WTC11 (cell line): ENCODE results near the gene GPR135. TPM values are rescaled to one million over a fixed set of nuclear protein-coding genes. Genes with fewer than 3 reads are reported as not detected.
A peak's percentile ranks its signal among the peaks of the same experiment; 100 is the strongest.

Experiments used
- ATAC-seq: fragments of 200-7000 bp; cut with Tn5 transposase; 2 replicates; pipeline ENCODE4 v1.10.0; 2021; ENCODE audit warnings: mild to moderate bottlenecking, moderate library complexity
- CTCF ChIA-PET: fragments of 300-600 bp; sonication (Branson Sonifier 250); formaldehyde crosslinking; loops from one replicate; lab custom pipeline; 2021; ENCODE audit warnings: antibody characterized with exemption; lab: Charles Lee
- POLR2A ChIA-PET: fragments of 350-600 bp; sonication (Branson Sonifier 250); formaldehyde crosslinking; loops from one replicate; lab custom pipeline; 2021; ENCODE audit warnings: antibody characterized with exemption; lab: Charles Lee
- DNase-seq: peaks from one replicate; pipeline ENCODE4 v3.0.0; 2021; ENCODE audit warnings: low spot score
- H3K27ac Mint-ChIP-seq: 2 replicates; pipeline ENCODE4 v1.8.0; 2021; ENCODE audit warnings: mixed read lengths
- H3K27me3 Mint-ChIP-seq: 2 replicates; pipeline ENCODE4 v1.8.0; 2021; ENCODE audit warnings: low read depth, mild to moderate bottlenecking, moderate library complexity, mixed read lengths
- H3K36me3 Mint-ChIP-seq: 2 replicates; pipeline ENCODE4 v1.8.0; 2021; ENCODE audit warnings: mixed read lengths
- H3K4me1 Mint-ChIP-seq: 2 replicates; pipeline ENCODE4 v1.8.0; 2022; ENCODE audit warnings: mixed read lengths
- H3K4me3 Mint-ChIP-seq: 2 replicates; pipeline ENCODE4 v1.8.0; 2021; ENCODE audit warnings: mild to moderate bottlenecking, moderate library complexity, mixed read lengths
- H3K9me3 Mint-ChIP-seq: 2 replicates; pipeline ENCODE4 v1.8.0; 2021; ENCODE audit warnings: mixed read lengths
- ATF1 ChIP-seq: sonication (generic); formaldehyde crosslinking; IDR thresholded peaks from 2 replicates; pipeline ENCODE4 v1.8.1; 2023; ENCODE audit warnings: mild to moderate bottlenecking, moderate library complexity, missing genetic modification reagents
- CBFB ChIP-seq: sonication (generic); formaldehyde crosslinking; IDR thresholded peaks from 2 replicates; pipeline ENCODE4 v1.8.1; 2022; ENCODE audit warnings: mild to moderate bottlenecking, low read depth, missing genetic modification reagents
- ELF4 ChIP-seq: sonication (generic); formaldehyde crosslinking; IDR thresholded peaks from 2 replicates; pipeline ENCODE4 v1.8.1; 2022; ENCODE audit warnings: low read depth, mild to moderate bottlenecking, moderate library complexity, missing genetic modification reagents
- EMX1 ChIP-seq: fragments of 250-450 bp; sonication (Bioruptor Pico); IDR thresholded peaks from 2 replicates; pipeline ENCODE4 v1.8.0; 2021; ENCODE audit warnings: mild to moderate bottlenecking
- ESRRA ChIP-seq: sonication (generic); formaldehyde crosslinking; IDR thresholded peaks from 2 replicates; pipeline ENCODE4 v1.8.1; 2022; ENCODE audit warnings: mild to moderate bottlenecking, missing genetic modification reagents, borderline replicate concordance
- ETV6 ChIP-seq: sonication (generic); formaldehyde crosslinking; IDR thresholded peaks from 2 replicates; pipeline ENCODE4 v1.8.1; 2022; ENCODE audit warnings: mild to moderate bottlenecking, missing genetic modification reagents
- KAT7 ChIP-seq: sonication (generic); formaldehyde crosslinking; IDR thresholded peaks from 2 replicates; pipeline ENCODE4 v1.8.1; 2023; ENCODE audit warnings: missing genetic modification reagents, mild to moderate bottlenecking, borderline replicate concordance
- NR1H2 ChIP-seq: sonication (generic); formaldehyde crosslinking; IDR thresholded peaks from 2 replicates; pipeline ENCODE4 v1.9.0; 2021; ENCODE audit warnings: mild to moderate bottlenecking, moderate library complexity, missing genetic modification reagents
- NR3C1 ChIP-seq: sonication (generic); formaldehyde crosslinking; conservative IDR thresholded peaks from 2 replicates; pipeline ENCODE4 v1.8.1; 2023; ENCODE audit warnings: low read depth, mild to moderate bottlenecking, missing genetic modification reagents
- RELA ChIP-seq: sonication (generic); formaldehyde crosslinking; IDR thresholded peaks from 2 replicates; pipeline ENCODE4 v1.8.1; 2022; ENCODE audit warnings: missing genetic modification reagents, mild to moderate bottlenecking, borderline replicate concordance
- RORB ChIP-seq: fragments of 250-450 bp; sonication (Bioruptor Pico); IDR thresholded peaks from 2 replicates; pipeline ENCODE4 v1.9.0; 2021; ENCODE audit warnings: mild to moderate bottlenecking
- SMAD4 ChIP-seq: sonication (generic); formaldehyde crosslinking; IDR thresholded peaks from 2 replicates; pipeline ENCODE4 v1.8.0; 2022; ENCODE audit warnings: mild to moderate bottlenecking, missing genetic modification reagents
- SOX15 ChIP-seq: fragments of 250-450 bp; sonication (Bioruptor Pico); IDR thresholded peaks from 2 replicates; pipeline ENCODE4 v1.9.0; 2021; ENCODE audit warnings: mild to moderate bottlenecking
- TCF7 ChIP-seq: sonication (generic); formaldehyde crosslinking; IDR thresholded peaks from 2 replicates; pipeline ENCODE4 v1.8.0; 2022; ENCODE audit warnings: mild to moderate bottlenecking, low read depth, missing genetic modification reagents, moderate library complexity
- TEAD4 ChIP-seq: sonication (generic); formaldehyde crosslinking; IDR thresholded peaks from 2 replicates; pipeline ENCODE4 v1.8.0; 2022; ENCODE audit warnings: mild to moderate bottlenecking, missing genetic modification reagents
- ZNF121 ChIP-seq: sonication (generic); formaldehyde crosslinking; IDR thresholded peaks from 2 replicates; pipeline ENCODE4 v1.8.0; 2023; ENCODE audit warnings: missing genetic modification reagents
- ZNF232 ChIP-seq: sonication (generic); formaldehyde crosslinking; IDR thresholded peaks from 2 replicates; pipeline ENCODE4 v1.8.0; 2022; ENCODE audit warnings: mild to moderate bottlenecking, missing genetic modification reagents
- ZNF317 ChIP-seq: sonication (generic); formaldehyde crosslinking; IDR thresholded peaks from 2 replicates; pipeline ENCODE4 v1.8.1; 2023; ENCODE audit warnings: low read depth, mild to moderate bottlenecking, moderate library complexity, missing genetic modification reagents, borderline replicate concordance
- ZNF416 ChIP-seq: fragments of 250-450 bp; sonication (Bioruptor Pico); IDR thresholded peaks from 2 replicates; pipeline ENCODE4 v1.9.0; 2021; ENCODE audit warnings: mild to moderate bottlenecking, inconsistent platforms
- ZNF423 ChIP-seq: fragments of 250-450 bp; sonication (Bioruptor Pico); IDR thresholded peaks from 2 replicates; pipeline ENCODE4 v2.1.2; 2022; ENCODE audit warnings: mild to moderate bottlenecking, moderate library complexity
- total RNA-seq: library from RNA; stranded (reverse); gene quantifications from 3 replicates; pipeline ENCODE4 v1.2.3, GENCODE V29; 2021
- TF ChIP-seq, protein P1 (sequence below): sonication (generic); formaldehyde crosslinking; IDR thresholded peaks from 2 replicates; pipeline ENCODE4 v1.8.1; 2022; ENCODE audit warnings: mild to moderate bottlenecking, moderate library complexity, missing genetic modification reagents
- TF ChIP-seq, protein P2 (sequence below): sonication (generic); formaldehyde crosslinking; IDR thresholded peaks from 2 replicates; pipeline ENCODE4 v1.8.1; 2023; ENCODE audit warnings: mild to moderate bottlenecking, missing genetic modification reagents
- TF ChIP-seq, protein P3 (sequence below): sonication (generic); formaldehyde crosslinking; IDR thresholded peaks from 2 replicates; pipeline ENCODE4 v1.8.1; 2023; ENCODE audit warnings: mild to moderate bottlenecking, missing genetic modification reagents, moderate library complexity
- TF ChIP-seq, protein P4 (sequence below): fragments of 250-450 bp; sonication (Bioruptor Pico); IDR thresholded peaks from 2 replicates; pipeline ENCODE4 v1.9.0; 2021; ENCODE audit warnings: mild to moderate bottlenecking
- TF ChIP-seq, protein P5 (sequence below): fragments of 250-450 bp; sonication (Bioruptor Pico); IDR thresholded peaks from 2 replicates; pipeline ENCODE4 v1.9.0; 2021; ENCODE audit warnings: mild to moderate bottlenecking

Gene GPR135
- total RNA-seq, 1 experiment from 2014 or later, result 1.7 TPM

DNA sequence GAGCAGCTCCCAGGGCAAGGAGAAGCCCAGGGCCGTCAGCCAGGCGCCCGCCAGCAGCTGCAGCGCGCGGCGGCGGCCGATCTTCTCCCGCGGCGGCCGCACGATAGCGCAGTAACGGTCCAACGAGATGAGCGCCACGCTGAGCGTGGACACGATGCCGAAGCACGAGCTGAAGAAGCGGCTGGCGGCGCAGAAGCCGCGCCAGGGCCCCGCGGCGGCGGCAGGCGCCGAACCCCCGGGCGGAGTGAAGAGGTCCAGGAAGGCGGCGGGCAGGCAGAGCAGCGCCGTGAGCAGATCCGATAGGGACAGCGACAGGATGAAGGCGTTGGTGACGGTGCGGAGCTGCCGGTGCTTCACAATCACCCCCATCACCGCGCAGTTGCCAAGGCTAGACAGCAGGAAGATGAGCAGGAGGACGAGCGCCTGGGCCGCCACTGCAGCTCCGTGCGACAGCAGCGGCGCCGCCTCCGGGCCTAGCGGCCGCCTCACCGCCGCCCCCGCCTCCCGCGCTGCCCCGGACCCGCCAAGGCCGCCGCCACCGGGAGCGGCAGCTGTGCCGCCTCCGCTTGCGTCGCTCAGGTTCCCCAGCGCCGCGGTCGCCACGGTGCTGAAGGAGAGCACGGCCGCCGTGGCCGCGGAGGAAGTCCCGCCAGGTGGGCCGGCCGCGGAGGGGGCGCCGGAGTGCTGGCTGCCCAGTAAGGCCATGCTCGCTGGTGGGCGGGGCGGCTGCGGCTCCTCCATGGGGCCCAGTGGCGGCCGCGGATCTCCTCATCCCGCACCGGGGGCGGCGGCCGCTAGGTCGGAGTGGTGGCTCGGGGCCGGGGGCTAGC, 479 bp downstream of the GPR135 start:
- peak; percentile 64 for ATAC-seq
- Mint-ChIP-seq H3K27ac (no peak overlapping the region), H3K4me3 (peak overlapping the region; percentile 83), H3K36me3 (no peaks in the 10 kb centered on the region), H3K9me3 (no peaks in the 10 kb centered on the region), H3K4me1 (peaks cover 14% of the 10 kb centered on the region), H3K27me3 (peaks cover 22% of the 10 kb centered on the region)
- peak; percentile 68 for DNase-seq
- TF ChIP-seq ATF1 (CRISPR knock-in tag) (no peak), ESRRA (CRISPR knock-in tag) (0 out of 2 replicates have a peak, but pooled peaks have one; percentile 36), TEAD4 (no peak), ETV6 (CRISPR knock-in tag) (no peak), RORB (no peak), CBFB (CRISPR knock-in tag) (0 out of 2 replicates have a peak, but pooled peaks have one; percentile 39), ELF4 (CRISPR knock-in tag) (no peak), EMX1 (CRISPR knock-in tag) (no peak), NR3C1 (peak; percentile 41; the same call in 1 of the 2 replicates)
- TF ChIP-seq, protein P1, sequence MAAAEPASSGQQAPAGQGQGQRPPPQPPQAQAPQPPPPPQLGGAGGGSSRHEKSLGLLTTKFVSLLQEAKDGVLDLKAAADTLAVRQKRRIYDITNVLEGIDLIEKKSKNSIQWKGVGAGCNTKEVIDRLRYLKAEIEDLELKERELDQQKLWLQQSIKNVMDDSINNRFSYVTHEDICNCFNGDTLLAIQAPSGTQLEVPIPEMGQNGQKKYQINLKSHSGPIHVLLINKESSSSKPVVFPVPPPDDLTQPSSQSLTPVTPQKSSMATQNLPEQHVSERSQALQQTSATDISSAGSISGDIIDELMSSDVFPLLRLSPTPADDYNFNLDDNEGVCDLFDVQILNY, result 0 out of 2 replicates have a peak, but pooled peaks have one; percentile 19
- ChIA-PET POLR2A (interaction anchor here (0.6 to 2.2 kb wide), 3 partner anchors 18 to 714 kb away, joined by 3 to 13 read pairs (median 3); partner anchors contain the start of genes JKAMP and L3HYPDH), CTCF (interaction anchor here (1.0 to 3.4 kb wide), 4 partner anchors 19 to 180 kb away, joined by 3 to 14 read pairs (median 10); partner anchors contain the start of genes CCDC175, JKAMP and L3HYPDH)

DNA sequence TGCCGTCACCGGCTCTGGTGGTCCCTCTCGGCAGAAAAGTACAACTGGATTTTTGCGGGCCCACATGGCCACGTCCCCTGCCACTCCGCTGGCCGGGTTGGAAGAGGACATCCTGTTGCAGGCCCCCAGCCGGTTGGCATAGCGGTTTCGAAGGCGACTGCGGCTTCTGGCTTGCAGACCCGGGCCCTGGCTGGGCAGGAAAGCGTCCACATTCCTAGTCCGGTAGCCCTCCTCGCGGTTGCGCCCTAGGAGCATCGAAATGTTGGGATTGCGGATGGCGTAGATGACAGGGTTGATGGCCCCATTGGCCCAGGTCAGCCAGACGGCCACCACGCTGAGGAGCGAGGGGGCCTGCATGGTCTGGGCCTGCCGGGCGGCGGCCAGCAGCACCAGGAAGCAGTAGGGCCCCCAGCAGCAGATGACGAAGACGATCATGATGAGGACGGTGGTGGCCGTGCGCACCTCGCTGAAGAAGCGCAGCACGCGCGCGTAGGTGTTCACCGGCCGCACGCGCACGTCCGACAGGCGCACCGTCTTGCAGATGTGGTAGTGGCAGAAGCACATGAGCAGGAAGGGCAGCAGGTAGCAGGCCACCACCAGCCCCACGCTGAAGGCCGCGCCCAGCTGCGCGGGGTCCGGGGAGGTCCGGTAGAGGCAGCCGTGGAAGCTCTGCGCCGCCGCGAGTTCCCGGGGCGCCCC, 1.2 kb downstream of the GPR135 start:
- Mint-ChIP-seq H3K4me3 (peak overlapping the region; percentile 83), H3K27me3 (peaks cover 22% of the 10 kb centered on the region), H3K4me1 (peaks cover 14% of the 10 kb centered on the region), H3K27ac (no peak overlapping the region), H3K36me3 (no peaks in the 10 kb centered on the region), H3K9me3 (no peaks in the 10 kb centered on the region)
- DNase-seq (peak; percentile 24), ATAC-seq (peak; percentile 40)
- POLR2A ChIA-PET, result interaction anchor here (0.9 to 2.2 kb wide), 2 partner anchors 18 to 20 kb away, joined by 3 to 13 read pairs; partner anchors contain the start of genes JKAMP and L3HYPDH
- CTCF ChIA-PET, result interaction anchor here (1.8 to 3.4 kb wide), 3 partner anchors 20 to 113 kb away, joined by 7 to 14 read pairs (median 13); partner anchors contain the start of genes CCDC175, JKAMP and L3HYPDH
- no peak for TF ChIP-seq ZNF416 (CRISPR knock-in tag)
- no peak for TF ChIP-seq ZNF423 (CRISPR knock-in tag)
- TF ChIP-seq KAT7 (CRISPR knock-in tag), result no peak
- no peak for TF ChIP-seq ESRRA (CRISPR knock-in tag)
- TF ChIP-seq SMAD4 (CRISPR knock-in tag), result no peak
- no peak for TF ChIP-seq RELA (CRISPR knock-in tag)
- TF ChIP-seq ZNF317 (CRISPR knock-in tag), result no peak
- no peak for TF ChIP-seq SOX15 (CRISPR knock-in tag)
- TF ChIP-seq, protein P2, sequence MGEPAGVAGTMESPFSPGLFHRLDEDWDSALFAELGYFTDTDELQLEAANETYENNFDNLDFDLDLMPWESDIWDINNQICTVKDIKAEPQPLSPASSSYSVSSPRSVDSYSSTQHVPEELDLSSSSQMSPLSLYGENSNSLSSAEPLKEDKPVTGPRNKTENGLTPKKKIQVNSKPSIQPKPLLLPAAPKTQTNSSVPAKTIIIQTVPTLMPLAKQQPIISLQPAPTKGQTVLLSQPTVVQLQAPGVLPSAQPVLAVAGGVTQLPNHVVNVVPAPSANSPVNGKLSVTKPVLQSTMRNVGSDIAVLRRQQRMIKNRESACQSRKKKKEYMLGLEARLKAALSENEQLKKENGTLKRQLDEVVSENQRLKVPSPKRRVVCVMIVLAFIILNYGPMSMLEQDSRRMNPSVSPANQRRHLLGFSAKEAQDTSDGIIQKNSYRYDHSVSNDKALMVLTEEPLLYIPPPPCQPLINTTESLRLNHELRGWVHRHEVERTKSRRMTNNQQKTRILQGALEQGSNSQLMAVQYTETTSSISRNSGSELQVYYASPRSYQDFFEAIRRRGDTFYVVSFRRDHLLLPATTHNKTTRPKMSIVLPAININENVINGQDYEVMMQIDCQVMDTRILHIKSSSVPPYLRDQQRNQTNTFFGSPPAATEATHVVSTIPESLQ, result no peak
- TF ChIP-seq, protein P3, sequence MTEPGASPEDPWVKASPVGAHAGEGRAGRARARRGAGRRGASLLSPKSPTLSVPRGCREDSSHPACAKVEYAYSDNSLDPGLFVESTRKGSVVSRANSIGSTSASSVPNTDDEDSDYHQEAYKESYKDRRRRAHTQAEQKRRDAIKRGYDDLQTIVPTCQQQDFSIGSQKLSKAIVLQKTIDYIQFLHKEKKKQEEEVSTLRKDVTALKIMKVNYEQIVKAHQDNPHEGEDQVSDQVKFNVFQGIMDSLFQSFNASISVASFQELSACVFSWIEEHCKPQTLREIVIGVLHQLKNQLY (CRISPR knock-in tag), result no peak
- TF ChIP-seq TCF7, result no peak
- TF ChIP-seq NR1H2, result no peak
- TF ChIP-seq ZNF232 (CRISPR knock-in tag), result no peak
- TF ChIP-seq, protein P4, sequence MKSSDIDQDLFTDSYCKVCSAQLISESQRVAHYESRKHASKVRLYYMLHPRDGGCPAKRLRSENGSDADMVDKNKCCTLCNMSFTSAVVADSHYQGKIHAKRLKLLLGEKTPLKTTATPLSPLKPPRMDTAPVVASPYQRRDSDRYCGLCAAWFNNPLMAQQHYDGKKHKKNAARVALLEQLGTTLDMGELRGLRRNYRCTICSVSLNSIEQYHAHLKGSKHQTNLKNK (CRISPR knock-in tag), result no peak
- TF ChIP-seq, protein P5, sequence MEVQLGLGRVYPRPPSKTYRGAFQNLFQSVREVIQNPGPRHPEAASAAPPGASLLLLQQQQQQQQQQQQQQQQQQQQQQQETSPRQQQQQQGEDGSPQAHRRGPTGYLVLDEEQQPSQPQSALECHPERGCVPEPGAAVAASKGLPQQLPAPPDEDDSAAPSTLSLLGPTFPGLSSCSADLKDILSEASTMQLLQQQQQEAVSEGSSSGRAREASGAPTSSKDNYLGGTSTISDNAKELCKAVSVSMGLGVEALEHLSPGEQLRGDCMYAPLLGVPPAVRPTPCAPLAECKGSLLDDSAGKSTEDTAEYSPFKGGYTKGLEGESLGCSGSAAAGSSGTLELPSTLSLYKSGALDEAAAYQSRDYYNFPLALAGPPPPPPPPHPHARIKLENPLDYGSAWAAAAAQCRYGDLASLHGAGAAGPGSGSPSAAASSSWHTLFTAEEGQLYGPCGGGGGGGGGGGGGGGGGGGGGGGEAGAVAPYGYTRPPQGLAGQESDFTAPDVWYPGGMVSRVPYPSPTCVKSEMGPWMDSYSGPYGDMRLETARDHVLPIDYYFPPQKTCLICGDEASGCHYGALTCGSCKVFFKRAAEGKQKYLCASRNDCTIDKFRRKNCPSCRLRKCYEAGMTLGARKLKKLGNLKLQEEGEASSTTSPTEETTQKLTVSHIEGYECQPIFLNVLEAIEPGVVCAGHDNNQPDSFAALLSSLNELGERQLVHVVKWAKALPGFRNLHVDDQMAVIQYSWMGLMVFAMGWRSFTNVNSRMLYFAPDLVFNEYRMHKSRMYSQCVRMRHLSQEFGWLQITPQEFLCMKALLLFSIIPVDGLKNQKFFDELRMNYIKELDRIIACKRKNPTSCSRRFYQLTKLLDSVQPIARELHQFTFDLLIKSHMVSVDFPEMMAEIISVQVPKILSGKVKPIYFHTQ (CRISPR knock-in tag), result no peak
- TF ChIP-seq TEAD4, result no peak
- TF ChIP-seq ZNF121 (CRISPR knock-in tag), result peak; percentile 45
